K562 (cell line): ENCODE results near the gene CDHR2. TPM values are rescaled to one million over a fixed set of nuclear protein-coding genes. Genes with fewer than 3 reads are reported as not detected.
A peak's percentile ranks its signal among the peaks of the same experiment; 100 is the strongest.

Experiments
- ATF7 ChIP-seq: fragments of 450-650 bp; IDR thresholded peaks from 2 replicates; pipeline ENCODE4 v1.7.1; 2014; ENCODE audit warnings: mild to moderate bottlenecking, moderate library complexity
- JUNB ChIP-seq: fragments of 450-650 bp; formaldehyde crosslinking; conservative IDR thresholded peaks from 2 replicates; pipeline ENCODE4 v1.4.0; 2020; ENCODE audit warnings: mild to moderate bottlenecking
- MXI1 ChIP-seq: IDR thresholded peaks from 2 replicates; pipeline ENCODE4 v1.6.1; 2011; ENCODE audit warnings: low read depth, mild to moderate bottlenecking, improper control_type of control experiment, low read length
- NONO ChIP-seq, 2 experiments: fragments of 200-400 bp in 1 of 2; fragments of 450-650 bp in 1 of 2; formaldehyde crosslinking in 1 of 2; IDR thresholded peaks; 2 replicates each; pipeline ENCODE4 v1.6.1; 2017; ENCODE audit warnings: low read depth in 2 of 2, mild to moderate bottlenecking in 2 of 2, moderate library complexity in 2 of 2, low read length in 1 of 2
- NR2C2 ChIP-seq, 2 experiments: fragments of 200-800 bp in 1 of 2; sonication (Bioruptor generic) in 1 of 2; sonication (generic) in 1 of 2; formaldehyde crosslinking in 1 of 2; IDR thresholded peaks; 2 replicates each; pipeline versions ENCODE4 v1.6.1 to v1.8.0; 2016 to 2022; ENCODE audit warnings: mild to moderate bottlenecking in 1 of 2, missing compliant biosample characterization in 1 of 2, missing genetic modification characterization in 1 of 2, missing genetic modification reagents in 1 of 2
- OTX1 ChIP-seq: fragments of 450-650 bp; formaldehyde crosslinking; IDR thresholded peaks from 2 replicates; pipeline ENCODE4 v1.4.0; 2022; ENCODE audit warnings: mild to moderate bottlenecking
- ZNF224 ChIP-seq: sonication (generic); formaldehyde crosslinking; IDR thresholded peaks from 2 replicates; pipeline ENCODE4 v1.8.0; 2022; ENCODE audit warnings: mild to moderate bottlenecking, missing genetic modification reagents
- polyA plus RNA-seq, 8 experiments: library from polyadenylated mRNA; depleted of rRNA in 4 of 8; stranded (reverse) in 5 of 8; unstranded in 3 of 8; fragments of >200 nt; fragmentation: Nextera tagmentation in 2 of 8; fragmentation: Illumina TruSeq in 1 of 8; extraction: Ambion mirVana in 2 of 8; extraction: Trizol in 1 of 8; gene quantifications; 2 replicates each; pipeline versions ENCODE4 v1.2.1 to v1.2.3, GENCODE V29; 2011 to 2014; ENCODE audit warnings: inconsistent platforms in 1 of 8, missing spikeins in 1 of 8
- total RNA-seq, 7 experiments: library from RNA; depleted of rRNA in 6 of 7; stranded (reverse); fragments of >200 nt in 6 of 7; fragmentation: Illumina TruSeq in 2 of 7; extraction: Trizol in 2 of 7; gene quantifications; 2 replicates each; pipeline versions ENCODE4 v1.2.1 to v1.2.3, GENCODE V29; 2011 to 2021; ENCODE audit warnings: low replicate concordance in 1 of 7
- TF ChIP-seq, protein P1 (sequence below): sonication (generic); formaldehyde crosslinking; IDR thresholded peaks from 2 replicates; pipeline ENCODE4 v1.8.0; 2022; ENCODE audit warnings: mild to moderate bottlenecking, missing genetic modification reagents
- TF ChIP-seq, protein P2 (sequence below): sonication (generic); formaldehyde crosslinking; IDR thresholded peaks from 2 replicates; pipeline ENCODE4 v1.8.0; 2022; ENCODE audit warnings: missing genetic modification reagents, mild to moderate bottlenecking, borderline replicate concordance
- TF ChIP-seq, protein P3 (sequence below): fragments of 250-450 bp; sonication (Bioruptor Pico); IDR thresholded peaks from 2 replicates; pipeline ENCODE4 v1.8.0; 2021; ENCODE audit warnings: borderline replicate concordance, mild to moderate bottlenecking, moderate library complexity; ENCODE audit not compliant: poor library complexity, severe bottlenecking
- TF ChIP-seq, protein P4 (sequence below): fragments of 450-650 bp; IDR thresholded peaks from 2 replicates; pipeline ENCODE4 v1.6.1; 2016; ENCODE audit warnings: low read depth, mild to moderate bottlenecking, moderate library complexity
- TF ChIP-seq, protein P5 (sequence below): sonication (generic); formaldehyde crosslinking; IDR thresholded peaks from 2 replicates; pipeline ENCODE4 v1.4.0; 2020; ENCODE audit warnings: mild to moderate bottlenecking, missing genetic modification reagents

Gene CDHR2
- total and polyA plus RNA-seq, 9 of the 15 experiments (the other 6 are each of a cell fraction or from before 2014, with no cell fraction given) = 0.01 to 0.62 (median 0.09) TPM; not detected in 2

DNA sequence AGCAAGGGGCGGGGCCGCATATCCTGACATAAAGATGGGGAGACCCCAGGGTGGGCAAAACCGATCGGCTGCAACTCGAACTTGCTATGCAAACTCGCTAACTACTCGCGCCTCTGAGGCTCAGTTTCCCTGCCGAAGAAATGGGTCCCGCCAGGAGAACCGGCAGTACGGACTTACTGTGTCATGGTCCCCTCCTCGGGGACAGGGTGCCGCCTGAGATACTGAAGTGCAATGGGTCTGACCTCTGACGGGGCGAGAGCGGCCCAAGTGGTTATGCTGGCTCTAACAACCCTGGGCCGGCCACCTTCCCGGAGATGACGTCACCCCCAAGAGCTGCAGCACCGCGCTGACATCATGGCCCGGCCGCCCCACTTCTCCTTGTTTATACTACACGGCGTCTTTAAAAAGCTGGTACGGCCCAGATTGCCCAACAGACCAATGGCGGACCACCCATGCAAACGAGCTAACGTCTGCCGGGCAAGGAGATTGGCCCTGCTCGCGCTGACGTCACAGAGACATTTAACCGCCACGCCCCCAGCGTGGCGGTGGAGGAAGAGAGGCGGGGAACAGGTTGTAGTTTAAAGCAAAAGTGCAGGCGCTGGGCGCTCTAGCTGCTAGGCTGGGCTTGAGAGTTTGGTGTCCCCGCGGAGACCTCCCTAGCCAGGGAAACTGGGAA, 11.4 kb upstream of the CDHR2 start (continued):
- TF ChIP-seq, protein P1, sequence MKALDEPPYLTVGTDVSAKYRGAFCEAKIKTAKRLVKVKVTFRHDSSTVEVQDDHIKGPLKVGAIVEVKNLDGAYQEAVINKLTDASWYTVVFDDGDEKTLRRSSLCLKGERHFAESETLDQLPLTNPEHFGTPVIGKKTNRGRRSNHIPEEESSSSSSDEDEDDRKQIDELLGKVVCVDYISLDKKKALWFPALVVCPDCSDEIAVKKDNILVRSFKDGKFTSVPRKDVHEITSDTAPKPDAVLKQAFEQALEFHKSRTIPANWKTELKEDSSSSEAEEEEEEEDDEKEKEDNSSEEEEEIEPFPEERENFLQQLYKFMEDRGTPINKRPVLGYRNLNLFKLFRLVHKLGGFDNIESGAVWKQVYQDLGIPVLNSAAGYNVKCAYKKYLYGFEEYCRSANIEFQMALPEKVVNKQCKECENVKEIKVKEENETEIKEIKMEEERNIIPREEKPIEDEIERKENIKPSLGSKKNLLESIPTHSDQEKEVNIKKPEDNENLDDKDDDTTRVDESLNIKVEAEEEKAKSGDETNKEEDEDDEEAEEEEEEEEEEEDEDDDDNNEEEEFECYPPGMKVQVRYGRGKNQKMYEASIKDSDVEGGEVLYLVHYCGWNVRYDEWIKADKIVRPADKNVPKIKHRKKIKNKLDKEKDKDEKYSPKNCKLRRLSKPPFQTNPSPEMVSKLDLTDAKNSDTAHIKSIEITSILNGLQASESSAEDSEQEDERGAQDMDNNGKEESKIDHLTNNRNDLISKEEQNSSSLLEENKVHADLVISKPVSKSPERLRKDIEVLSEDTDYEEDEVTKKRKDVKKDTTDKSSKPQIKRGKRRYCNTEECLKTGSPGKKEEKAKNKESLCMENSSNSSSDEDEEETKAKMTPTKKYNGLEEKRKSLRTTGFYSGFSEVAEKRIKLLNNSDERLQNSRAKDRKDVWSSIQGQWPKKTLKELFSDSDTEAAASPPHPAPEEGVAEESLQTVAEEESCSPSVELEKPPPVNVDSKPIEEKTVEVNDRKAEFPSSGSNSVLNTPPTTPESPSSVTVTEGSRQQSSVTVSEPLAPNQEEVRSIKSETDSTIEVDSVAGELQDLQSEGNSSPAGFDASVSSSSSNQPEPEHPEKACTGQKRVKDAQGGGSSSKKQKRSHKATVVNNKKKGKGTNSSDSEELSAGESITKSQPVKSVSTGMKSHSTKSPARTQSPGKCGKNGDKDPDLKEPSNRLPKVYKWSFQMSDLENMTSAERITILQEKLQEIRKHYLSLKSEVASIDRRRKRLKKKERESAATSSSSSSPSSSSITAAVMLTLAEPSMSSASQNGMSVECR (CRISPR knock-in tag) = 0 out of 2 replicates have a peak, but pooled peaks have one; percentile 51
- TF ChIP-seq, protein P2, sequence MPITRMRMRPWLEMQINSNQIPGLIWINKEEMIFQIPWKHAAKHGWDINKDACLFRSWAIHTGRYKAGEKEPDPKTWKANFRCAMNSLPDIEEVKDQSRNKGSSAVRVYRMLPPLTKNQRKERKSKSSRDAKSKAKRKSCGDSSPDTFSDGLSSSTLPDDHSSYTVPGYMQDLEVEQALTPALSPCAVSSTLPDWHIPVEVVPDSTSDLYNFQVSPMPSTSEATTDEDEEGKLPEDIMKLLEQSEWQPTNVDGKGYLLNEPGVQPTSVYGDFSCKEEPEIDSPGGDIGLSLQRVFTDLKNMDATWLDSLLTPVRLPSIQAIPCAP (CRISPR knock-in tag) = no peak
- TF ChIP-seq ATF7 (peak; percentile 100), MXI1 (0 out of 2 replicates have a peak, but pooled peaks have one; percentile 59), NR2C2 (CRISPR knock-in tag; IDR thresholded peaks at IDR 0.05) (no peak), NR2C2 (tag; IDR thresholded peaks at IDR 0.05) (no peak), OTX1 (peak; percentile 23; the same call in 1 of the 2 replicates), JUNB (CRISPR knock-in tag) (peak; percentile 99), NONO (IDR thresholded peaks at IDR 0.05; ENCODE audit: low read depth in 2 of 2, low read length in 1 of 2) (peak in 1 of 2 experiments; percentile 20; a peak in 1 of 4 replicates), ZNF224 (CRISPR knock-in tag) (no peak)
- TF ChIP-seq, protein P3, sequence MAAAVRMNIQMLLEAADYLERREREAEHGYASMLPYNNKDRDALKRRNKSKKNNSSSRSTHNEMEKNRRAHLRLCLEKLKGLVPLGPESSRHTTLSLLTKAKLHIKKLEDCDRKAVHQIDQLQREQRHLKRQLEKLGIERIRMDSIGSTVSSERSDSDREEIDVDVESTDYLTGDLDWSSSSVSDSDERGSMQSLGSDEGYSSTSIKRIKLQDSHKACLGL (CRISPR knock-in tag) = no peak
- TF ChIP-seq, protein P4, sequence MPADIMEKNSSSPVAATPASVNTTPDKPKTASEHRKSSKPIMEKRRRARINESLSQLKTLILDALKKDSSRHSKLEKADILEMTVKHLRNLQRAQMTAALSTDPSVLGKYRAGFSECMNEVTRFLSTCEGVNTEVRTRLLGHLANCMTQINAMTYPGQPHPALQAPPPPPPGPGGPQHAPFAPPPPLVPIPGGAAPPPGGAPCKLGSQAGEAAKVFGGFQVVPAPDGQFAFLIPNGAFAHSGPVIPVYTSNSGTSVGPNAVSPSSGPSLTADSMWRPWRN = no peak; the same call in 1 of the 2 replicates
- TF ChIP-seq, protein P5, sequence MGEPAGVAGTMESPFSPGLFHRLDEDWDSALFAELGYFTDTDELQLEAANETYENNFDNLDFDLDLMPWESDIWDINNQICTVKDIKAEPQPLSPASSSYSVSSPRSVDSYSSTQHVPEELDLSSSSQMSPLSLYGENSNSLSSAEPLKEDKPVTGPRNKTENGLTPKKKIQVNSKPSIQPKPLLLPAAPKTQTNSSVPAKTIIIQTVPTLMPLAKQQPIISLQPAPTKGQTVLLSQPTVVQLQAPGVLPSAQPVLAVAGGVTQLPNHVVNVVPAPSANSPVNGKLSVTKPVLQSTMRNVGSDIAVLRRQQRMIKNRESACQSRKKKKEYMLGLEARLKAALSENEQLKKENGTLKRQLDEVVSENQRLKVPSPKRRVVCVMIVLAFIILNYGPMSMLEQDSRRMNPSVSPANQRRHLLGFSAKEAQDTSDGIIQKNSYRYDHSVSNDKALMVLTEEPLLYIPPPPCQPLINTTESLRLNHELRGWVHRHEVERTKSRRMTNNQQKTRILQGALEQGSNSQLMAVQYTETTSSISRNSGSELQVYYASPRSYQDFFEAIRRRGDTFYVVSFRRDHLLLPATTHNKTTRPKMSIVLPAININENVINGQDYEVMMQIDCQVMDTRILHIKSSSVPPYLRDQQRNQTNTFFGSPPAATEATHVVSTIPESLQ (CRISPR knock-in tag) = 0 out of 2 replicates have a peak, but pooled peaks have one; percentile 35
